NCI-H69 (cell line): ENCODE data around the gene RIF1.
"Not testable (repeated sequence)": the region's sequence is repeated elsewhere in the genome, so short reads cannot be mapped to it uniquely, and the experiment has no call there.

Source experiments
- DNase-seq: peaks from one replicate; lab custom pipeline; 2025; lab: John Stamatoyannopoulos, UW

The RIF1 gene

GRCh38 chr2:151409601-151410484 is at the start of gene RIF1:
RIF1 (plus strand) TSS chr2:151409902; CDS start chr2:151410424, 522 bp downstream.
- peak; percentile 92 for DNase-seq

- DNase-seq: no peak
Observed at GRCh38 chr2:151361674-151362370, 47.9 kb upstream of the RIF1 start.

- DNase-seq: no peak
Observed at GRCh38 chr2:151363709-151364108, 46.0 kb upstream of the RIF1 start.

GRCh38 chr2:151367571-151367970 is 42.1 kb upstream of the RIF1 start:
- DNase-seq: no peak

- DNase-seq: no peak
Observed at GRCh38 chr2:151374436-151374835, 35.3 kb upstream of the RIF1 start.

- DNase-seq: no peak
Observed at GRCh38 chr2:151379169-151379568, 30.5 kb upstream of the RIF1 start.

- DNase-seq: no peak
Observed at GRCh38 chr2:151380580-151381235, 29.0 kb upstream of the RIF1 start.

- DNase-seq: no peak
Observed at GRCh38 chr2:151381266-151381665, 28.4 kb upstream of the RIF1 start.

- DNase-seq: no peak
Observed at GRCh38 chr2:151388011-151388410, 21.7 kb upstream of the RIF1 start.

GRCh38 chr2:151391436-151391835 is 18.3 kb upstream of the RIF1 start:
- DNase-seq: no peak

- no peak for DNase-seq
Observed at GRCh38 chr2:151394509-151394908, 15.2 kb upstream of the RIF1 start.

GRCh38 chr2:151395509-151396374 is 14.0 kb upstream of the RIF1 start:
- DNase-seq: no peak

GRCh38 chr2:151399981-151400380 is 9.7 kb upstream of the RIF1 start:
- DNase-seq: no peak

- DNase-seq: no peak
Observed at GRCh38 chr2:151401149-151401548, 8.6 kb upstream of the RIF1 start.

GRCh38 chr2:151403914-151404313 is 5.8 kb upstream of the RIF1 start:
- no peak for DNase-seq

- no peak for DNase-seq
Observed at GRCh38 chr2:151405376-151405775, 4.3 kb upstream of the RIF1 start.

- no peak for DNase-seq
Observed at GRCh38 chr2:151407281-151407680, 2.4 kb upstream of the RIF1 start.

- peak; percentile 4 for DNase-seq
Observed at GRCh38 chr2:151408788-151409600, 708 bp upstream of the RIF1 start.

GRCh38 chr2:151410485-151410834 is 758 bp downstream of the RIF1 start:
- peak; percentile 72 for DNase-seq

- DNase-seq: no peak
Observed at GRCh38 chr2:151417650-151418049, 7.9 kb downstream of the RIF1 start.

GRCh38 chr2:151421681-151422080 is 12.0 kb downstream of the RIF1 start:
- not testable (repeated sequence) for DNase-seq
